OCI-LY1 (cell line): ENCODE results near the gene CGB2.

Experiments
- H2AFZ ChIP-seq: fragments of 200-600 bp; sonication (generic), shearing (Covaris generic); 2 replicates; pipeline ENCODE4 v1.6.0; 2014; ENCODE audit warnings: antibody characterized with exemption, mild to moderate bottlenecking, low read length
- H3F3A ChIP-seq: fragments of 200-600 bp; sonication (generic), shearing (Covaris generic); 2 replicates; pipeline ENCODE4 v1.6.0; 2014; ENCODE audit warnings: mild to moderate bottlenecking, antibody characterized with exemption, low read length, moderate library complexity; ENCODE audit not compliant: insufficient read depth
- H3K27ac ChIP-seq: fragments of 200-600 bp; sonication (generic); 2 replicates; pipeline ENCODE4 v1.5.1; 2014; ENCODE audit warnings: low read length, mixed run types, mild to moderate bottlenecking, low read depth; ENCODE audit not compliant: poor library complexity, severe bottlenecking
- H3K27me3 ChIP-seq: fragments of 200-600 bp; sonication (generic); 2 replicates; pipeline ENCODE4 v1.6.0; 2014; ENCODE audit warnings: antibody characterized with exemption, mild to moderate bottlenecking, low read length, moderate library complexity; ENCODE audit not compliant: insufficient read depth
- H3K36me3 ChIP-seq: fragments of 200-600 bp; sonication (generic); 2 replicates; pipeline ENCODE4 v1.6.1; 2014; ENCODE audit warnings: mild to moderate bottlenecking, antibody characterized with exemption, low read length, moderate library complexity, mixed read lengths; ENCODE audit not compliant: insufficient read depth
- H3K4me1 ChIP-seq: fragments of 200-600 bp; sonication (generic); 2 replicates; pipeline ENCODE4 v1.5.1; 2014; ENCODE audit warnings: mild to moderate bottlenecking, low read length, moderate library complexity; ENCODE audit not compliant: insufficient read depth, severe bottlenecking
- H3K4me2 ChIP-seq: fragments of 200-600 bp; sonication (generic), shearing (Covaris generic); 2 replicates; pipeline ENCODE4 v1.6.1; 2014; ENCODE audit warnings: low read length
- H3K4me3 ChIP-seq: fragments of 200-600 bp; sonication (generic); 2 replicates; pipeline ENCODE4 v1.5.1; 2014; ENCODE audit warnings: low read length, low read depth, mild to moderate bottlenecking, mixed read lengths; ENCODE audit not compliant: poor library complexity, severe bottlenecking
- H3K79me2 ChIP-seq: fragments of 200-600 bp; shearing (Covaris generic); 2 replicates; pipeline ENCODE4 v1.6.1; 2016; ENCODE audit warnings: mixed run types, low read length, mixed read lengths; ENCODE audit not compliant: insufficient read depth
- H3K9ac ChIP-seq: fragments of 200-600 bp; sonication (generic), shearing (Covaris generic); 2 replicates; pipeline ENCODE4 v1.6.1; 2014; ENCODE audit warnings: mild to moderate bottlenecking, low read length, mixed read lengths
- H3K9me2 ChIP-seq: fragments of 200-600 bp; sonication (generic), shearing (Covaris generic); 2 replicates; pipeline ENCODE4 v1.6.1; 2014; ENCODE audit warnings: low read depth, mild to moderate bottlenecking, low read length, mixed read lengths
- H3K9me3 ChIP-seq: fragments of 200-600 bp; shearing (Covaris generic); 2 replicates; pipeline ENCODE4 v1.6.1; 2014; ENCODE audit warnings: low read length, mixed read lengths
- H4K20me1 ChIP-seq: fragments of 200-600 bp; sonication (generic), shearing (Covaris generic); 2 replicates; pipeline ENCODE4 v1.6.0; 2016; ENCODE audit warnings: mild to moderate bottlenecking, low read length; ENCODE audit not compliant: insufficient read depth
- CTCF ChIP-seq: fragments of 200-600 bp; sonication (generic), shearing (Covaris generic); IDR thresholded peaks from 2 replicates; pipeline ENCODE4 v1.5.1; 2017; ENCODE audit warnings: mild to moderate bottlenecking, antibody characterized with exemption, low read length, moderate library complexity, mixed read lengths
- EZH2 ChIP-seq: fragments of 200-600 bp; sonication (generic), shearing (Covaris generic); IDR thresholded peaks from 2 replicates; pipeline ENCODE4 v1.8.0; 2017; ENCODE audit warnings: borderline replicate concordance, mixed run types, mild to moderate bottlenecking, antibody characterized with exemption, low read length, moderate library complexity, mixed read lengths

The CGB2 gene

GRCh38 chr19:49011194-49011593, 20.5 kb upstream of the CGB2 start:
- H3K79me2 ChIP-seq, result no peaks in the 10 kb centered on the region
- H2AFZ ChIP-seq, result no peak overlapping the region
- H3K4me1 ChIP-seq, result no peaks in the 10 kb centered on the region
- no peaks in the 10 kb centered on the region for H3K9me3 ChIP-seq
- no peaks in the 10 kb centered on the region for H4K20me1 ChIP-seq
- TF ChIP-seq EZH2, result no peak
- TF ChIP-seq CTCF, result no peak
- no peak overlapping the region for H3K27ac ChIP-seq
- no peaks in the 10 kb centered on the region for H3K9me2 ChIP-seq
- H3K4me2 ChIP-seq, result no peak overlapping the region
- no peak overlapping the region for H3K4me3 ChIP-seq
- peaks cover 84% of the 10 kb centered on the region for H3K36me3 ChIP-seq
- no peaks in the 10 kb centered on the region for H3K27me3 ChIP-seq
- H3K9ac ChIP-seq, result no peak overlapping the region
- H3F3A ChIP-seq, result no peaks in the 10 kb centered on the region

DNA sequence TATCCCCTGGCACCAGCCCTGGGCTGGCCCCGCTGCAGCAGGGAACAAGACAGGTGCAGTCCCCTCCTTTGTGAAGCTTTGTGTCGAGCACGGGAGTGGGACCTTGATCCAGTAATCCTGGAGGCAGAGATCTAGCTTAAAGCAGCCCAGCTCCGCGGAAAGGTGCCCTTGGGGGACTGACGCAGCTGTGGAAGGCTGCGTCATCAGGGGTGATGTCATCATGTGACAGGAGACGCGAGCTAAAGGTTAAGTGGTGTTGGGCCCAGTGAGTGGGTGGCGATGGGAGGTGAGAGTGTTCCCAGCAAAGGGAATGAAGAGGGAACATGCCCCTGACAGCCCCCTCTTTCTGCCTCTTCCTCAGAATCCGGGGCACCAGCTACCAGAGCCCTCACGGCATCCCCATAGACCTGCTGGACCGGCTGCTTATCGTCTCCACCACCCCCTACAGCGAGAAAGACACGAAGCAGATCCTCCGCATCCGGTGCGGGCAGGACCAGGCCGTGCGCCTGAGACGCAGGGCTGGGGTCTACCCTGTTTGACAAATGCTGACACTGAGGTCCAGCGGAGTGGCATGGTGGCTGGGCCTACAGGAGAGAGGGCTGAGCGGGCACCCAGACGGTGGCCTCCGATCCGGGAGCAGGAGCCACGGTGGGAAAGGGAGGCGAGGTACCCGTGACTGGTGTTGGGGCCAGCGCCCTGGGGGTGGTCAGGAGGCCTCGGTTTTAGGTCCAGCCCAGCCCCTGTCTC, 17.4 kb upstream of the CGB2 start:
- Histone ChIP-seq H3K27ac (no peak overlapping the region), H3K4me3 (no peak overlapping the region), H3K4me1 (peaks cover 22% of the 10 kb centered on the region), H3K9me2 (no peaks in the 10 kb centered on the region), H3K36me3 (peaks cover 65% of the 10 kb centered on the region), H2AFZ (no peak overlapping the region), H3K27me3 (no peaks in the 10 kb centered on the region), H3F3A (no peaks in the 10 kb centered on the region), H3K9ac (no peak overlapping the region), H3K4me2 (no peak overlapping the region), H3K9me3 (no peaks in the 10 kb centered on the region), H4K20me1 (no peaks in the 10 kb centered on the region), H3K79me2 (no peaks in the 10 kb centered on the region)
- TF ChIP-seq CTCF (no peak), EZH2 (no peak)

DNA sequence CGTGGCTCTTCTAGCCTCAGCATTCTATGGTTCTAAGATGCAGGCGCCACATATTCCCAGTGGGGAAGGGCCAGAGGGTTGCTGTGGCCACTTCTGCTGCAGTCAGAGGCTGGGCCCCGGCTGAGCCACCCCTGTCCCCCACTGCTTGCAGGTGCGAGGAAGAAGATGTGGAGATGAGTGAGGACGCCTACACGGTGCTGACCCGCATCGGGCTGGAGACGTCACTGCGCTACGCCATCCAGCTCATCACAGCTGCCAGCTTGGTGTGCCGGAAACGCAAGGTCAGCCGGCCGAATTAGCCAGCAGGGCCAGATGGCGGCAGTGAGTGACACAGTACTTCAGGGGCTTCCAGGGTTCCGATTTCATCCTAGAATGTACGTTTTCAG, 16.8 kb upstream of the CGB2 start:
- Histone ChIP-seq H3K4me1 (peaks cover 27% of the 10 kb centered on the region), H2AFZ (no peak overlapping the region), H3F3A (no peaks in the 10 kb centered on the region), H3K4me2 (no peak overlapping the region), H3K9ac (no peak overlapping the region), H3K9me2 (no peaks in the 10 kb centered on the region), H3K27me3 (no peaks in the 10 kb centered on the region), H3K79me2 (no peaks in the 10 kb centered on the region), H3K36me3 (peaks cover 60% of the 10 kb centered on the region), H3K27ac (no peak overlapping the region), H3K9me3 (no peaks in the 10 kb centered on the region), H3K4me3 (no peak overlapping the region), H4K20me1 (no peaks in the 10 kb centered on the region)
- TF ChIP-seq EZH2, result no peak
- no peak for TF ChIP-seq CTCF
